ENCODE data around the gene SORCS1. TPM values are rescaled to one million over a fixed set of nuclear protein-coding genes. Genes with fewer than 3 reads are reported as not detected.

The SORCS1 gene
- polyA plus RNA-seq, 1 donor (not counting 4 experiments of a cell fraction or from before 2014, with no cell fraction given): not detected

DNA sequence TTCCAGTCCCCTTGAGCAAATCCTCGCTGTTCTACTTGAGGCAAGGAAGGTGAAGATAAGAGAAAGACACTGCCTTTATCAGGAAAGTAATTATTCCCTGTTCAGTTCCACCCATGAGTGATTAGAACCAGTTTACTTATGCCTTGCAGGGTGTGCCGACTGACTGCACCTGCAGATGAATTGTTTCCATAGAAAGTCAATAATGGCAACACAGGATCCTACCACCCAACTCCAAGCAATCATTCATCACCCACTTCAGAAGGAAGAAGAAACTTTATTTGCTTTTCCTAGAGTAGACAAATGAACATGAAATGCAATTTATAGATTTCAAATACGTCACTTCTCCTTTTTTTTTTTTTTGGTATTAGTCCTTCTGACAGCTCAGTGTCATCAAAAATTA is 383.9 kb downstream of the SORCS1 start:
- no peaks in the 10 kb centered on the region for H3K4me1 ChIP-seq (ENCODE audit: control insufficient read depth, extremely low read depth, insufficient read depth, low read length)
- H3K4me2 ChIP-seq (ENCODE audit: control insufficient read depth, extremely low read depth, insufficient read depth, low read depth, low read length): no peak overlapping the region
- H3K36me3 ChIP-seq (ENCODE audit: control insufficient read depth in 2 of 2, extremely low read depth in 1 of 2, insufficient read depth in 2 of 2, low read length in 2 of 2): no peaks in the 10 kb centered on the region
- no peak overlapping the region for H2AFZ ChIP-seq (ENCODE audit: control insufficient read depth, low read length)
- no peak for TF ChIP-seq EZH2 (IDR thresholded peaks at IDR 0.05; ENCODE audit: low read length)
- TF ChIP-seq, protein P1, sequence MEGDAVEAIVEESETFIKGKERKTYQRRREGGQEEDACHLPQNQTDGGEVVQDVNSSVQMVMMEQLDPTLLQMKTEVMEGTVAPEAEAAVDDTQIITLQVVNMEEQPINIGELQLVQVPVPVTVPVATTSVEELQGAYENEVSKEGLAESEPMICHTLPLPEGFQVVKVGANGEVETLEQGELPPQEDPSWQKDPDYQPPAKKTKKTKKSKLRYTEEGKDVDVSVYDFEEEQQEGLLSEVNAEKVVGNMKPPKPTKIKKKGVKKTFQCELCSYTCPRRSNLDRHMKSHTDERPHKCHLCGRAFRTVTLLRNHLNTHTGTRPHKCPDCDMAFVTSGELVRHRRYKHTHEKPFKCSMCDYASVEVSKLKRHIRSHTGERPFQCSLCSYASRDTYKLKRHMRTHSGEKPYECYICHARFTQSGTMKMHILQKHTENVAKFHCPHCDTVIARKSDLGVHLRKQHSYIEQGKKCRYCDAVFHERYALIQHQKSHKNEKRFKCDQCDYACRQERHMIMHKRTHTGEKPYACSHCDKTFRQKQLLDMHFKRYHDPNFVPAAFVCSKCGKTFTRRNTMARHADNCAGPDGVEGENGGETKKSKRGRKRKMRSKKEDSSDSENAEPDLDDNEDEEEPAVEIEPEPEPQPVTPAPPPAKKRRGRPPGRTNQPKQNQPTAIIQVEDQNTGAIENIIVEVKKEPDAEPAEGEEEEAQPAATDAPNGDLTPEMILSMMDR (optimal IDR thresholded peaks at IDR 0.05 in 1 of 3, IDR thresholded peaks at IDR 0.05 in 1 of 3, conservative IDR thresholded peaks at IDR 0.05 in 1 of 3; ENCODE audit: extremely low read depth in 1 of 3, insufficient read depth in 2 of 3, low read length in 3 of 3): no peak
- H3K4me3 ChIP-seq (ENCODE audit: control insufficient read depth in 2 of 3, extremely low read depth in 1 of 3, insufficient read depth in 2 of 3, low read depth in 1 of 3, low read length in 3 of 3): no peak overlapping the region
- no peaks in the 10 kb centered on the region for H4K20me1 ChIP-seq (ENCODE audit: control insufficient read depth, extremely low read depth, insufficient read depth, low read length)
- H3K9ac ChIP-seq (ENCODE audit: control insufficient read depth, extremely low read depth, insufficient read depth, low read length): no peak overlapping the region
- H3K27me3 ChIP-seq (ENCODE audit: control insufficient read depth, extremely low read depth, insufficient read depth, low read length): no peaks in the 10 kb centered on the region
- no peak overlapping the region for H3K27ac ChIP-seq (ENCODE audit: control insufficient read depth, insufficient read depth, low read length)
- H3K9me3 ChIP-seq (ENCODE audit: control insufficient read depth, low read depth, low read length): no peaks in the 10 kb centered on the region
- no peaks in the 10 kb centered on the region for H3K79me2 ChIP-seq (ENCODE audit: control insufficient read depth, insufficient read depth, low read length)
- DNase-seq (ENCODE audit: low read depth, low spot score) (no peak), FAIRE-seq (no peak)
- H3K9me1 ChIP-seq (ENCODE audit: control insufficient read depth, extremely low read depth, insufficient read depth, low read length): no peaks in the 10 kb centered on the region
- dilution Hi-C loops (cut with MboI; ENCODE audit: extremely low pct_ligation_motif_present, low sequenced_read_pairs): no loop called here

DNA sequence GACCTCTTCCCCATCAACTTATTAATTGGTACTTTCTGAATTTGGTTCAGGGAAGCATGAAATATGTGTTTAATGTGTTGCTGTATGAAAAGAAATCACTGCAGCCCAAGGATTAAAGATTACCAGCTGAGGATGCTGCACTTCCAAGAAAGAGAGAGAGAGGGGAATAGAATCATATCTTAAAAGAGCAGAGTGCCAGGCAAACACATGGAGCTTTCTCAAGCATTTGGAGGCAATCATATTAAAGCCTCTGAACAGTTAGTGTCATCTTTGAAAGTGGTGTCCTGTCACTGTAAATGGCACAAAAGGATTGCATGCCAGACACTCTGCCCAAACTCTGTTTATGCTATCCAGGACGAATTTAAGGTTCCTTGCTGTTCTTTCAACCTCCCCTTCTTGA is 386.7 kb downstream of the SORCS1 start:
- FAIRE-seq (no peak), DNase-seq (ENCODE audit: low read depth, low spot score) (no peak)
- Histone ChIP-seq H3K9me3 (ENCODE audit: control insufficient read depth, low read depth, low read length) (no peaks in the 10 kb centered on the region), H3K9ac (ENCODE audit: control insufficient read depth, extremely low read depth, insufficient read depth, low read length) (no peak overlapping the region), H3K27ac (ENCODE audit: control insufficient read depth, insufficient read depth, low read length) (no peak overlapping the region), H3K4me3 (ENCODE audit: control insufficient read depth in 2 of 3, extremely low read depth in 1 of 3, insufficient read depth in 2 of 3, low read depth in 1 of 3, low read length in 3 of 3) (no peak overlapping the region), H3K4me1 (ENCODE audit: control insufficient read depth, extremely low read depth, insufficient read depth, low read length) (no peaks in the 10 kb centered on the region), H3K27me3 (ENCODE audit: control insufficient read depth, extremely low read depth, insufficient read depth, low read length) (no peaks in the 10 kb centered on the region), H3K79me2 (ENCODE audit: control insufficient read depth, insufficient read depth, low read length) (no peaks in the 10 kb centered on the region), H4K20me1 (ENCODE audit: control insufficient read depth, extremely low read depth, insufficient read depth, low read length) (no peaks in the 10 kb centered on the region), H3K36me3 (ENCODE audit: control insufficient read depth in 2 of 2, extremely low read depth in 1 of 2, insufficient read depth in 2 of 2, low read length in 2 of 2) (no peaks in the 10 kb centered on the region), H3K9me1 (ENCODE audit: control insufficient read depth, extremely low read depth, insufficient read depth, low read length) (no peaks in the 10 kb centered on the region), H3K4me2 (ENCODE audit: control insufficient read depth, extremely low read depth, insufficient read depth, low read depth, low read length) (no peak overlapping the region), H2AFZ (ENCODE audit: control insufficient read depth, low read length) (no peak overlapping the region)
- no peak for TF ChIP-seq EZH2 (IDR thresholded peaks at IDR 0.05; ENCODE audit: low read length)
- TF ChIP-seq, protein P1 (optimal IDR thresholded peaks at IDR 0.05 in 1 of 3, IDR thresholded peaks at IDR 0.05 in 1 of 3, conservative IDR thresholded peaks at IDR 0.05 in 1 of 3; ENCODE audit: extremely low read depth in 1 of 3, insufficient read depth in 2 of 3, low read length in 3 of 3): no peak
- dilution Hi-C loops (cut with MboI; ENCODE audit: extremely low pct_ligation_motif_present, low sequenced_read_pairs): no loop called here

All from keratinocyte (primary cell).